CD4-positive, alpha-beta T cell (primary cell): ENCODE data around the gene NMNAT1. TPM values are rescaled to one million over a fixed set of nuclear protein-coding genes. Genes with fewer than 3 reads are reported as not detected.

ENCODE experiments used
- ATAC-seq: fragments of 200-7000 bp; cut with Tn5 transposase; one replicate; pipeline ENCODE4 v1.10.0; 2022; ENCODE audit warnings: mild to moderate bottlenecking; ENCODE audit not compliant: poor library complexity
- CTCF ChIA-PET: fragments of 350-600 bp; sonication (Branson Sonifier 250); formaldehyde crosslinking; loops from one replicate; lab custom pipeline; 2021; ENCODE audit warnings: antibody characterized with exemption, inconsistent platforms; lab: Charles Lee
- POLR2A ChIA-PET: fragments of 350-600 bp; sonication (Branson Sonifier 250); formaldehyde crosslinking; loops from one replicate; lab custom pipeline; 2021; ENCODE audit warnings: antibody characterized with exemption, inconsistent platforms; lab: Charles Lee
- DNase-seq, 14 experiments: peaks; one replicate each; pipeline ENCODE4 v3.0.0-alpha.2; 2013 to 2020; ENCODE audit warnings: mixed read lengths in 2 of 14
- H3K27ac ChIP-seq, 2 donors: one replicate each; pipeline versions ENCODE4 v1.5.1 to v1.7.0; 2013; ENCODE audit warnings: low read length in 2 of 2, low read depth in 1 of 2, mild to moderate bottlenecking in 1 of 2
- H3K27me3 ChIP-seq, 2 experiments: 1 replicate in 1 of 2; 2 replicates in 1 of 2; pipeline versions ENCODE4 v1.6.1 to v1.7.0; 2013; ENCODE audit warnings: low read length in 2 of 2, control low read depth in 1 of 2, mild to moderate bottlenecking in 1 of 2, moderate library complexity in 1 of 2; ENCODE audit not compliant: insufficient read depth in 2 of 2, control insufficient read depth in 1 of 2
- H3K36me3 ChIP-seq: one replicate; pipeline ENCODE4 v1.6.1; 2013; ENCODE audit warnings: low read length, control low read depth; ENCODE audit not compliant: insufficient read depth
- H3K4me1 ChIP-seq: one replicate; pipeline ENCODE4 v1.6.1; 2013; ENCODE audit warnings: low read length, control low read depth; ENCODE audit not compliant: insufficient read depth
- H3K4me3 ChIP-seq: one replicate; pipeline ENCODE4 v1.5.1; 2013; ENCODE audit warnings: mild to moderate bottlenecking, low read length, moderate library complexity
- H3K9me3 ChIP-seq, 2 experiments: 1 replicate in 1 of 2; 2 replicates in 1 of 2; pipeline versions ENCODE4 v1.6.1 to v1.7.0; 2013; ENCODE audit warnings: low read length in 2 of 2, mild to moderate bottlenecking in 2 of 2, control low read depth in 1 of 2, moderate library complexity in 1 of 2; ENCODE audit not compliant: control insufficient read depth in 1 of 2, insufficient read depth in 1 of 2
- H3K27ac Mint-ChIP-seq: one replicate; pipeline ENCODE4 v1.8.0; 2020; ENCODE audit warnings: mixed read lengths
- H3K27me3 Mint-ChIP-seq: one replicate; pipeline ENCODE4 v1.8.0; 2021; ENCODE audit warnings: mixed read lengths
- H3K36me3 Mint-ChIP-seq: one replicate; pipeline ENCODE4 v1.8.0; 2021; ENCODE audit warnings: low read depth, mixed read lengths
- H3K4me1 Mint-ChIP-seq: one replicate; pipeline ENCODE4 v1.8.0; 2021; ENCODE audit warnings: low read depth, mixed read lengths
- H3K4me3 Mint-ChIP-seq: one replicate; pipeline ENCODE4 v1.8.0; 2020; ENCODE audit warnings: mild to moderate bottlenecking, mixed read lengths
- H3K9me3 Mint-ChIP-seq: one replicate; pipeline ENCODE4 v1.8.0; 2020; ENCODE audit warnings: mixed read lengths
- intact Hi-C, 2 experiments: fragments of 100-400 bp; cut with DNase I in 1 of 2; cut with micrococcal nuclease in 1 of 2; formaldehyde crosslinking; loops; one replicate each; pipeline versions ENCODE4 v1.15.1 to v1.9.0; 2023 to 2025; cut with DNase I, micrococcal nuclease
- microRNA-seq: library from miRNA; unstranded; fragments of <30 nt; microRNA quantifications from one replicate; pipeline ENCODE4 v1.2.0, GENCODE V29; 2021; ENCODE audit warnings: borderline microRNAs expressed, borderline replicate concordance
- total RNA-seq, 174 experiments: library from RNA in 2 of 174; stranded (reverse) in 2 of 174; gene quantifications; one replicate each; pipeline ENCODE4 v1.2.3 and lab custom pipeline; 2021 to 2026
- TF ChIP-seq, protein P1 (sequence below): fragments of 200-600 bp; IDR thresholded peaks from one replicate; pipeline ENCODE4 v1.8.0; 2022; ENCODE audit warnings: antibody characterized with exemption, mild to moderate bottlenecking

The NMNAT1 gene
- total RNA-seq, 2 experiments from 2014 or later: 0.66 to 1.0 TPM

DNA sequence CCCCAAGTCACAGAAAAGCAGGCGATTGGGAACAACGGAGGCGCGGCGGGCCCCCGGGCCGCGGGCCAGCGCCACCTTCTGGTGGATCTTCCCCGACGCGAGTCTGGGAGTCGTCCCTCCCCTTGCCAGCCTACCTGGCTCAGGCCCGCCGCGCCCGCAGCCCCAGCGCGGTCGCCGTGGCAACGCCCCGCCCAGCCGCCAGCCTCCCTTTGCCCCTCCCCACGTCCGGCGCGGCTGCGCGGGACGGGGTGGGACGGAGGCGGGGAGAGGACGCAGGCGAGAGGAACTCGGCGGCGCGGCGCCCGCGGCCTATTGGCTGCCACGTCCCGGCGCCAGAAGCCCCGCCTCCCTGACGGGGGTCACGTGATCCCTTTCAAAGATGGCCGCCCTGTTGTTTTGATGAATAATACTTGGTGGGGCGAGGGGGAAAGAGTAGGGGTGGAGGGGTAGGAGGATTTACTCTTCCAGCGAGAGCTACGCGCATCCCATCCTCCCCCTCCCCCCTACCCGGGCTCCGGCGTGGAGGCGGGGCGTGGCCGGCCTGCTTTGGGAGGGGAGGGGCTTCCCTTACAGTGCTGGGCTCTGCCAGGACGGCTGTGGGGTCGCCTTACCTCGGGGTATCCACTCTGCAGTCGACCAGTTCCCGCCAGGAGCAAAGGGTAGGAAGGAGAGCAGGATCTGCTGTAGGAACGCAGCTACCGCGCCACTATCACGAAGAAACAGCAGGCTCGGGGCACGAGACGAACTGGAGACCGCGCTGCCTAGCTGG lies 89.5 kb downstream of the NMNAT1 start, which contains the start of gene UBE4B:
Gene UBE4B, plus strand, starts transcription at position 369 of the 769 bp plus-strand sequence. CDS start 713 bp downstream, outside the sequence.
- Mint-ChIP-seq H3K9me3 (no peaks in the 10 kb centered on the region), H3K4me3 (peak within 1 kb of the TSS; percentile 98), H3K27ac (peak within 1 kb of the TSS; percentile 99), H3K27me3 (no peaks in the 10 kb centered on the region), H3K36me3 (peaks cover 28% of the 10 kb centered on the region), H3K4me1 (peaks cover 30% of the 10 kb centered on the region)
- intact Hi-C loops: loop anchor here (1.0 to 10.0 kb wide), 17 partner anchors 82 to 1775 kb away; partner anchors contain the start of genes CENPS (in 1 of the 2), CLCN6 (in 1 of the 2), CTNNBIP1 (in 1 of the 2) and DFFA (in 1 of the 2)
- H3K9me3 ChIP-seq: no peaks in the 10 kb centered on the region
- H3K4me1 ChIP-seq: peaks cover 28% of the 10 kb centered on the region
- TF ChIP-seq, protein P1, sequence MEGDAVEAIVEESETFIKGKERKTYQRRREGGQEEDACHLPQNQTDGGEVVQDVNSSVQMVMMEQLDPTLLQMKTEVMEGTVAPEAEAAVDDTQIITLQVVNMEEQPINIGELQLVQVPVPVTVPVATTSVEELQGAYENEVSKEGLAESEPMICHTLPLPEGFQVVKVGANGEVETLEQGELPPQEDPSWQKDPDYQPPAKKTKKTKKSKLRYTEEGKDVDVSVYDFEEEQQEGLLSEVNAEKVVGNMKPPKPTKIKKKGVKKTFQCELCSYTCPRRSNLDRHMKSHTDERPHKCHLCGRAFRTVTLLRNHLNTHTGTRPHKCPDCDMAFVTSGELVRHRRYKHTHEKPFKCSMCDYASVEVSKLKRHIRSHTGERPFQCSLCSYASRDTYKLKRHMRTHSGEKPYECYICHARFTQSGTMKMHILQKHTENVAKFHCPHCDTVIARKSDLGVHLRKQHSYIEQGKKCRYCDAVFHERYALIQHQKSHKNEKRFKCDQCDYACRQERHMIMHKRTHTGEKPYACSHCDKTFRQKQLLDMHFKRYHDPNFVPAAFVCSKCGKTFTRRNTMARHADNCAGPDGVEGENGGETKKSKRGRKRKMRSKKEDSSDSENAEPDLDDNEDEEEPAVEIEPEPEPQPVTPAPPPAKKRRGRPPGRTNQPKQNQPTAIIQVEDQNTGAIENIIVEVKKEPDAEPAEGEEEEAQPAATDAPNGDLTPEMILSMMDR: peak; percentile 74
- POLR2A ChIA-PET: interaction anchor here (1.3 kb wide), 3 partner anchors 82 to 122 kb away, joined by 3 to 5 read pairs (median 5); partner anchors contain the start of genes LZIC and NMNAT1
- CTCF ChIA-PET: interaction anchor here (1.0 to 2.8 kb wide), 2 partner anchors 82 to 119 kb away, joined by 3 to 24 read pairs; no protein-coding TSS in a partner anchor
- no peaks in the 10 kb centered on the region for H3K27me3 ChIP-seq
- DNase-seq (peak; percentile 96 to 100 (median 99)), ATAC-seq (peak; percentile 93)
- peak within 1 kb of the TSS; percentile 99 for H3K4me3 ChIP-seq
- peaks cover 7% of the 10 kb centered on the region for H3K36me3 ChIP-seq
- H3K27ac ChIP-seq: peak within 1 kb of the TSS; percentile 91 to 95

DNA sequence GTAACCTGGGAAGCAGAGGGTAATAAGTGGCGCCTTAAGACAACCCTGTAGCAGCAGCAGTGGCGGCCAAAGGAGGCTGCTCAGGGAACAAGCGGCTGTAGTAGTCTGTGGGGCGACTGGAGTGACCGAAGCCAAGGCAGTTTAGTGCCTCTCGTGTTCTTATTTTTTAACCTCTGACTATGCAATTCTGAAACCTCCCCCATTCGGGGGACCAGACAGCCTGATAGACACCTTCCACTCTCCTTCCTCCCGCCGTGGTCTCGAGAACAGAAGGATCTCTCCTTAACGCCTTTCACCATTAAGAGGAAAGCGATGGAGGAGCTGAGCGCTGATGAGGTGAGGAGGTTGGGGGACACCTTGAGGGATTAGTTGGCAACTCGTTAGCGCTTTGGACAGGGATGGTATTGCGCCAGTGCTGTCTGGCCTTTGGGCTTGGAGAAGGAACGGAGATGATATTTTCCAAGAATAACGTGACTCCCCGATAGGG lies 90.1 kb downstream of the NMNAT1 start:
- CTCF ChIA-PET: interaction anchor here (1.0 to 2.8 kb wide), 2 partner anchors 83 to 120 kb away, joined by 3 to 24 read pairs; no protein-coding TSS in a partner anchor
- H3K4me3 ChIP-seq: peak overlapping the region; percentile 99
- no peaks in the 10 kb centered on the region for H3K9me3 ChIP-seq
- POLR2A ChIA-PET: interaction anchor here (1.3 kb wide), 3 partner anchors 83 to 123 kb away, joined by 3 to 5 read pairs (median 5); partner anchors contain the start of genes LZIC and NMNAT1
- peak overlapping the region; percentile 98 for H3K4me3 Mint-ChIP-seq
- H3K27ac Mint-ChIP-seq: peak overlapping the region; percentile 99
- H3K27me3 Mint-ChIP-seq: no peaks in the 10 kb centered on the region
- H3K36me3 Mint-ChIP-seq: peaks cover 32% of the 10 kb centered on the region
- H3K36me3 ChIP-seq: peaks cover 11% of the 10 kb centered on the region
- H3K4me1 Mint-ChIP-seq: peaks cover 30% of the 10 kb centered on the region
- peak in 1 of 14 experiments; percentile 1 for DNase-seq
- intact Hi-C loops: loop anchor here (2.0 to 10.0 kb wide), 13 partner anchors 91 to 1774 kb away; partner anchors contain the start of genes CLCN6 (in 1 of the 2), DFFA (in 1 of the 2), ENO1 (in 1 of the 2) and GPR157 (in 1 of the 2)
- ATAC-seq: peak; percentile 20
- H3K27ac ChIP-seq: peak overlapping the region; percentile 91 to 95
- TF ChIP-seq, protein P1: no peak
- peaks cover 28% of the 10 kb centered on the region for H3K4me1 ChIP-seq
- no peaks in the 10 kb centered on the region for H3K27me3 ChIP-seq
- no peaks in the 10 kb centered on the region for H3K9me3 Mint-ChIP-seq

Small RNAs within 50 kb of the gene (microRNA-seq; reads per million reads assigned to microRNA genes)
- 0.81 reads per million for gene MIR5697

Other genes starting within 250 kb of the NMNAT1 start
- 10 to 100 TPM; 66.8 to 68.1 TPM for gene CLSTN1, start 119.5 kb upstream of the NMNAT1 start, total RNA-seq
- 1 to 10 TPM; 6.6 to 6.8 TPM for gene CTNNBIP1, start 33.2 kb upstream of the NMNAT1 start, total RNA-seq
- 10 to 100 TPM; 16.0 to 18.1 TPM for gene LZIC, start 84 bp upstream of the NMNAT1 start, total RNA-seq
- under 1 TPM in 1 of 2 experiments, not detected in 1; 0.70 TPM for gene RBP7, start 53.8 kb downstream of the NMNAT1 start, total RNA-seq
- gene UBE4B, start 89.5 kb downstream of the NMNAT1 start, total RNA-seq: 10 to 100 TPM; 27.9 to 28.7 TPM